HCT116 (cell line): ENCODE measurements around the gene GPR75. TPM values are rescaled to one million over a fixed set of nuclear protein-coding genes. Genes with fewer than 3 reads are reported as not detected.

Experiments
- ATAC-seq: fragments of 200-7000 bp; cut with Tn5 transposase; 2 replicates; pipeline ENCODE4 v1.9.1; 2020; ENCODE audit warnings: mild to moderate bottlenecking, moderate library complexity
- BruUV-seq: library from RNA; stranded (reverse); fragments of 400-500 nt; replicated peaks from 2 replicates; lab custom pipeline; 2021; lab: Mats Ljungman, UMichigan
- CTCF ChIA-PET: fragments of 300-600 bp; sonication (Branson Sonifier 250); formaldehyde crosslinking; loops from one replicate; lab custom pipeline; 2021; ENCODE audit warnings: antibody characterized with exemption; lab: Charles Lee
- POLR2A ChIA-PET: fragments of 300-600, 350-600 bp; sonication (Branson Sonifier 250); formaldehyde crosslinking; loops from one replicate; lab custom pipeline; 2021; ENCODE audit warnings: antibody characterized with exemption; lab: Charles Lee
- RAD21 ChIA-PET, 2 experiments: fragments of 300-600 bp; sonication (Branson Sonifier 250); formaldehyde crosslinking; loops; one replicate each; lab custom pipeline; 2023; ENCODE audit warnings: low total read pairs in 2 of 2; ENCODE audit not compliant: uncharacterized antibody in 2 of 2, unreplicated experiment in 2 of 2, low non-redundant PET in 1 of 2; lab: Charles Lee
- DNase-seq: peaks from one replicate; pipeline ENCODE4 v3.0.0-alpha.2; 2010; ENCODE audit warnings: low read depth, low spot score
- H2AFZ ChIP-seq: fragments of 200-600 bp; shearing (Covaris generic), sonication (generic); 2 replicates; pipeline ENCODE4 v1.6.1; 2017; ENCODE audit warnings: low read depth, mixed run types, mixed read lengths, antibody characterized with exemption, low read length; ENCODE audit not compliant: poor library complexity, severe bottlenecking
- H3K27ac ChIP-seq: 2 replicates; pipeline ENCODE4 v1.5.1; 2012; ENCODE audit warnings: low read depth, low read length
- H3K27me3 ChIP-seq: fragments of 200-600 bp; sonication (generic); 2 replicates; pipeline ENCODE4 v1.6.1; 2016; ENCODE audit warnings: mixed run types, low read length, mixed read lengths; ENCODE audit not compliant: insufficient read depth
- H3K36me3 ChIP-seq, 2 experiments: fragments of 200-500 bp in 1 of 2; fragments of 200-600 bp in 1 of 2; sonication (Bioruptor generic) in 1 of 2; sonication (generic) in 1 of 2; 2 replicates each; pipeline versions ENCODE4 v1.5.1 to v1.6.1; 2014 to 2016; ENCODE audit warnings: low read length in 2 of 2, inconsistent platforms in 1 of 2, mixed read lengths in 1 of 2, mixed run types in 1 of 2; ENCODE audit not compliant: insufficient read depth in 2 of 2, control insufficient read depth in 1 of 2
- H3K4me1 ChIP-seq, 2 experiments: fragments of 200-600 bp in 1 of 2; sonication (generic) in 1 of 2; 2 replicates each; pipeline versions ENCODE4 v1.5.1 to v1.6.1; 2012 to 2017; ENCODE audit warnings: low read length in 2 of 2, inconsistent platforms in 1 of 2, mild to moderate bottlenecking in 1 of 2, mixed read lengths in 1 of 2, mixed run types in 1 of 2, moderate library complexity in 1 of 2; ENCODE audit not compliant: insufficient read depth in 2 of 2, control insufficient read depth in 1 of 2
- H3K4me2 ChIP-seq: fragments of 200-600 bp; sonication (generic); 2 replicates; pipeline ENCODE4 v1.6.1; 2017; ENCODE audit warnings: mixed run types, low read length, mixed read lengths
- H3K4me3 ChIP-seq, 2 experiments: fragments of 200-600 bp in 1 of 2; sonication (generic) in 1 of 2; replicated peaks in 1 of 2; 2 replicates each; pipeline ENCODE4 v1.5.1; 2011 to 2016; ENCODE audit warnings: low read length in 2 of 2, control low read depth in 1 of 2, low read depth in 1 of 2, mild to moderate bottlenecking in 1 of 2, mixed read lengths in 1 of 2, mixed run types in 1 of 2
- H3K79me2 ChIP-seq: fragments of 200-600 bp; sonication (generic); 2 replicates; pipeline ENCODE4 v1.6.1; 2017; ENCODE audit warnings: mild to moderate bottlenecking, mixed run types, low read length, moderate library complexity, mixed read lengths; ENCODE audit not compliant: insufficient read depth
- H3K9ac ChIP-seq: fragments of 200-600 bp; sonication (generic); 2 replicates; pipeline ENCODE4 v1.6.1; 2016; ENCODE audit warnings: low read length, mixed read lengths
- H3K9me2 ChIP-seq: fragments of 200-600 bp; sonication (generic), shearing (Covaris generic); 2 replicates; pipeline ENCODE4 v1.6.1; 2017; ENCODE audit warnings: mixed run types, mild to moderate bottlenecking, moderate library complexity; ENCODE audit not compliant: insufficient read depth
- H3K9me3 ChIP-seq, 2 experiments: fragments of 200-500 bp in 1 of 2; fragments of 200-600 bp in 1 of 2; sonication (Bioruptor generic) in 1 of 2; sonication (generic) in 1 of 2; 2 replicates each; pipeline ENCODE4 v1.6.1; 2014 to 2017; ENCODE audit warnings: low read length in 2 of 2, mixed read lengths in 2 of 2, inconsistent platforms in 1 of 2, low read depth in 1 of 2, mild to moderate bottlenecking in 1 of 2, mixed run types in 1 of 2, moderate library complexity in 1 of 2; ENCODE audit not compliant: control insufficient read depth in 1 of 2, insufficient read depth in 1 of 2
- H4K20me1 ChIP-seq: fragments of 200-600 bp; sonication (generic), shearing (Covaris generic); 2 replicates; pipeline ENCODE4 v1.6.1; 2017; ENCODE audit warnings: mixed run types, mild to moderate bottlenecking, moderate library complexity; ENCODE audit not compliant: insufficient read depth
- CEBPB ChIP-seq: IDR thresholded peaks from 2 replicates; pipeline ENCODE4 v1.6.1; 2012; ENCODE audit warnings: low read depth
- EGR1 ChIP-seq: IDR thresholded peaks from 2 replicates; pipeline ENCODE4 v1.6.1; 2012; ENCODE audit warnings: low read depth
- ELF1 ChIP-seq: IDR thresholded peaks from 2 replicates; pipeline ENCODE4 v1.6.1; 2012; ENCODE audit warnings: low read depth, borderline replicate concordance
- EZH2phosphoT487 ChIP-seq: fragments of 200-600 bp; IDR thresholded peaks from 2 replicates; pipeline ENCODE4 v1.6.1; 2018; ENCODE audit warnings: antibody characterized with exemption, borderline replicate concordance
- FOSL1 ChIP-seq: IDR thresholded peaks from 2 replicates; pipeline ENCODE4 v1.6.1; 2012; ENCODE audit warnings: low read depth
- MAX ChIP-seq: IDR thresholded peaks from 2 replicates; pipeline ENCODE4 v1.6.1; 2012
- POLR2A ChIP-seq: IDR thresholded peaks from 2 replicates; pipeline ENCODE4 v1.7.0; 2011; ENCODE audit warnings: borderline replicate concordance; ENCODE audit not compliant: insufficient read depth, insufficient read length; ENCODE audit errors: extremely low read depth
- POLR2AphosphoS5 ChIP-seq: IDR thresholded peaks from 2 replicates; pipeline ENCODE4 v1.6.1; 2011; ENCODE audit warnings: mild to moderate bottlenecking, low read depth, low read length, moderate library complexity
- RAD21 ChIP-seq: IDR thresholded peaks from 2 replicates; pipeline ENCODE4 v1.6.1; 2012; ENCODE audit warnings: low read depth, mild to moderate bottlenecking
- REST ChIP-seq: IDR thresholded peaks from 2 replicates; pipeline ENCODE4 v1.6.1; 2012; ENCODE audit warnings: low read depth
- SIN3A ChIP-seq: IDR thresholded peaks from 2 replicates; pipeline ENCODE4 v1.6.1; 2012; ENCODE audit warnings: low read depth
- SP1 ChIP-seq: IDR thresholded peaks from 2 replicates; pipeline ENCODE4 v1.6.1; 2012; ENCODE audit warnings: low read depth
- YY1 ChIP-seq: IDR thresholded peaks from 2 replicates; pipeline ENCODE4 v1.6.1; 2011; ENCODE audit warnings: low read length, low read depth, moderate library complexity, mild to moderate bottlenecking; ENCODE audit not compliant: insufficient replicate concordance; ENCODE audit errors: extremely low read depth
- ZBTB33 ChIP-seq: IDR thresholded peaks from 2 replicates; pipeline ENCODE4 v1.6.1; 2011; ENCODE audit warnings: mild to moderate bottlenecking, low read length, moderate library complexity; ENCODE audit not compliant: insufficient replicate concordance; ENCODE audit errors: extremely low read depth
- ZFX ChIP-seq: fragments of 450-650 bp; IDR thresholded peaks from 2 replicates; pipeline ENCODE4 v1.6.1; 2017
- intact Hi-C: fragments of 100-400 bp; cut with micrococcal nuclease; formaldehyde crosslinking; loops from 2 replicates; pipeline ENCODE4 v1.10.0; 2022
- total RNA-seq: library from RNA; stranded (reverse); gene quantifications from one replicate; pipeline ENCODE4 v1.2.1, GENCODE V29; 2021; ENCODE audit not compliant: unreplicated experiment

The GPR75 gene
- total RNA-seq, 1 experiment from 2014 or later = 1.2 TPM

GRCh38 chr2:53819634-53820033 lies 40.1 kb downstream of the GPR75 start:
- Histone ChIP-seq H3K4me2 (no peak overlapping the region), H2AFZ (no peak overlapping the region), H3K4me3 (no peak overlapping the region), H3K9me2 (no peaks in the 10 kb centered on the region), H4K20me1 (no peaks in the 10 kb centered on the region), H3K9ac (no peak overlapping the region), H3K4me1 (no peaks in the 10 kb centered on the region), H3K9me3 (no peaks in the 10 kb centered on the region), H3K27me3 (no peaks in the 10 kb centered on the region), H3K79me2 (no peaks in the 10 kb centered on the region), H3K27ac (no peak overlapping the region), H3K36me3 (peaks cover 0 to 6% of the 10 kb centered on the region in 2 experiments; a peak in 2 of 4 replicates)
- CTCF ChIA-PET = no interaction called here
- no TSS peak for BruUV-seq
- ATAC-seq = no peak
- intact Hi-C loops = no loop called here
- RAD21 ChIA-PET = no interaction called here
- TF ChIP-seq FOSL1 (no peak), ZFX (no peak), MAX (no peak), POLR2A (no peak), CEBPB (no peak)
- POLR2A ChIA-PET = no interaction called here
- no peak for DNase-seq

- CTCF ChIA-PET = no interaction called here
- no peaks in the 10 kb centered on the region for H3K9me2 ChIP-seq
- DNase-seq = no peak
- H3K9me3 ChIP-seq = no peaks in the 10 kb centered on the region
- RAD21 ChIA-PET = no interaction called here
- POLR2A ChIA-PET = no interaction called here
- H3K36me3 ChIP-seq = peaks cover 0 to 6% of the 10 kb centered on the region in 2 experiments; a peak in 2 of 4 replicates
- no peak overlapping the region for H2AFZ ChIP-seq
- no peaks in the 10 kb centered on the region for H3K4me1 ChIP-seq
- intact Hi-C loops = no loop called here
- no peaks in the 10 kb centered on the region for H3K79me2 ChIP-seq
- no peak overlapping the region for H3K9ac ChIP-seq
- no peak overlapping the region for H3K4me3 ChIP-seq
- H3K27ac ChIP-seq = no peak overlapping the region
- no peak for ATAC-seq
- no peaks in the 10 kb centered on the region for H3K27me3 ChIP-seq
- H4K20me1 ChIP-seq = no peaks in the 10 kb centered on the region
- BruUV-seq = no TSS peak
- no peak overlapping the region for H3K4me2 ChIP-seq
- no peak for TF ChIP-seq REST
- TF ChIP-seq RAD21 = no peak
- TF ChIP-seq EZH2phosphoT487 = no peak
- TF ChIP-seq CEBPB = no peak
- TF ChIP-seq MAX = no peak
- TF ChIP-seq POLR2AphosphoS5 = no peak
- TF ChIP-seq ELF1 = no peak
- TF ChIP-seq FOSL1 = no peak
- no peak for TF ChIP-seq ZBTB33
- no peak for TF ChIP-seq YY1
- TF ChIP-seq EGR1 = no peak
- TF ChIP-seq SP1 = no peak
- no peak for TF ChIP-seq SIN3A
- no peak for TF ChIP-seq POLR2A
- TF ChIP-seq ZFX = no peak
Measured at GRCh38 chr2:53818854-53819435, 40.8 kb downstream of the GPR75 start.
